DOHH2 (cell line): ENCODE measurements around the gene LTA.

Source experiments
- EZH2phosphoT487 ChIP-seq: fragments of 200-600 bp; sonication (generic); IDR thresholded peaks from 2 replicates; pipeline ENCODE4 v1.6.1; 2017; ENCODE audit warnings: borderline replicate concordance, mild to moderate bottlenecking, antibody characterized with exemption, low read length, moderate library complexity, mixed read lengths
- TF ChIP-seq, protein P1 (sequence below): fragments of 200-600 bp; sonication (generic); IDR thresholded peaks from one replicate; pipeline ENCODE4 v1.5.1; 2014; ENCODE audit warnings: antibody characterized with exemption, mild to moderate bottlenecking, low read depth, low read length; ENCODE audit not compliant: poor library complexity, severe bottlenecking

- TF ChIP-seq, protein P1, sequence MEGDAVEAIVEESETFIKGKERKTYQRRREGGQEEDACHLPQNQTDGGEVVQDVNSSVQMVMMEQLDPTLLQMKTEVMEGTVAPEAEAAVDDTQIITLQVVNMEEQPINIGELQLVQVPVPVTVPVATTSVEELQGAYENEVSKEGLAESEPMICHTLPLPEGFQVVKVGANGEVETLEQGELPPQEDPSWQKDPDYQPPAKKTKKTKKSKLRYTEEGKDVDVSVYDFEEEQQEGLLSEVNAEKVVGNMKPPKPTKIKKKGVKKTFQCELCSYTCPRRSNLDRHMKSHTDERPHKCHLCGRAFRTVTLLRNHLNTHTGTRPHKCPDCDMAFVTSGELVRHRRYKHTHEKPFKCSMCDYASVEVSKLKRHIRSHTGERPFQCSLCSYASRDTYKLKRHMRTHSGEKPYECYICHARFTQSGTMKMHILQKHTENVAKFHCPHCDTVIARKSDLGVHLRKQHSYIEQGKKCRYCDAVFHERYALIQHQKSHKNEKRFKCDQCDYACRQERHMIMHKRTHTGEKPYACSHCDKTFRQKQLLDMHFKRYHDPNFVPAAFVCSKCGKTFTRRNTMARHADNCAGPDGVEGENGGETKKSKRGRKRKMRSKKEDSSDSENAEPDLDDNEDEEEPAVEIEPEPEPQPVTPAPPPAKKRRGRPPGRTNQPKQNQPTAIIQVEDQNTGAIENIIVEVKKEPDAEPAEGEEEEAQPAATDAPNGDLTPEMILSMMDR, result no peak
- TF ChIP-seq EZH2phosphoT487, result no peak
These were observed 38.9 kb downstream of the LTA start for GRCh38 chr6:31610968-31611367.
